GM19035 (cell line): ENCODE data around the gene RETREG3.
A peak's percentile ranks its signal among the peaks of the same experiment; 100 is the strongest.
"Not testable (repeated sequence)": the region's sequence is repeated elsewhere in the genome, so short reads cannot be mapped to it uniquely, and the experiment has no call there.

ENCODE experiments used
- ATAC-seq: cut with Tn5 transposase; IDR thresholded peaks from one replicate; pipeline ENCODE4 v1.9.1; 2021; ENCODE audit not compliant: unreplicated experiment

Gene RETREG3

GRCh38 chr17:42609182-42609813 lies at the start of gene RETREG3, which contains the start of gene TUBG1:
TSS of gene RETREG3 (minus strand) at chr17:42609374. CDS start at chr17:42609324, 50 bp downstream.
TSS of gene TUBG1 (plus strand) at chr17:42609683. CDS start at chr17:42609738, 55 bp downstream.
- peak; percentile 96 for ATAC-seq

- no peak for ATAC-seq
Observed at GRCh38 chr17:42657824-42658588, 48.8 kb upstream of the RETREG3 start.

GRCh38 chr17:42655528-42655927 lies 46.4 kb upstream of the RETREG3 start:
- no peak for ATAC-seq

GRCh38 chr17:42653179-42654124 lies 44.3 kb upstream of the RETREG3 start:
- no peak for ATAC-seq

GRCh38 chr17:42651392-42651791 lies 42.2 kb upstream of the RETREG3 start:
- ATAC-seq = no peak

- ATAC-seq = no peak
Observed at GRCh38 chr17:42647778-42648177, 38.6 kb upstream of the RETREG3 start.

GRCh38 chr17:42642336-42642735 lies 33.2 kb upstream of the RETREG3 start:
- ATAC-seq = no peak

GRCh38 chr17:42640121-42640520 lies 30.9 kb upstream of the RETREG3 start:
- no peak for ATAC-seq

- no peak for ATAC-seq
Observed at GRCh38 chr17:42639525-42640113, 30.4 kb upstream of the RETREG3 start.

GRCh38 chr17:42632949-42633444 lies 23.8 kb upstream of the RETREG3 start:
- ATAC-seq = no peak

GRCh38 chr17:42629411-42630009 lies 20.3 kb upstream of the RETREG3 start:
- ATAC-seq = no peak

GRCh38 chr17:42627032-42627764 lies 18.0 kb upstream of the RETREG3 start:
- not testable (repeated sequence) for ATAC-seq

- no peak for ATAC-seq
Observed at GRCh38 chr17:42623732-42624596, 14.8 kb upstream of the RETREG3 start.

GRCh38 chr17:42623271-42623670 lies 14.1 kb upstream of the RETREG3 start:
- no peak for ATAC-seq

- ATAC-seq = not testable (repeated sequence)
Observed at GRCh38 chr17:42621987-42622386, 12.8 kb upstream of the RETREG3 start.

GRCh38 chr17:42618442-42619150 lies 9.4 kb upstream of the RETREG3 start:
- peak; percentile 64 for ATAC-seq

- ATAC-seq = peak; percentile 21
Observed at GRCh38 chr17:42617956-42618431, 8.8 kb upstream of the RETREG3 start.
